NB4 (cell line): ENCODE results near the gene TGM6.

ENCODE experiments used
- CTCF ChIP-seq: IDR thresholded peaks from one replicate; pipeline ENCODE4 v1.5.1; 2012; ENCODE audit warnings: low read depth, low read length
- POLR2A ChIP-seq: IDR thresholded peaks from 2 replicates; pipeline ENCODE4 v1.6.1; 2011; ENCODE audit warnings: mild to moderate bottlenecking; ENCODE audit not compliant: insufficient read length; ENCODE audit errors: extremely low read depth

DNA sequence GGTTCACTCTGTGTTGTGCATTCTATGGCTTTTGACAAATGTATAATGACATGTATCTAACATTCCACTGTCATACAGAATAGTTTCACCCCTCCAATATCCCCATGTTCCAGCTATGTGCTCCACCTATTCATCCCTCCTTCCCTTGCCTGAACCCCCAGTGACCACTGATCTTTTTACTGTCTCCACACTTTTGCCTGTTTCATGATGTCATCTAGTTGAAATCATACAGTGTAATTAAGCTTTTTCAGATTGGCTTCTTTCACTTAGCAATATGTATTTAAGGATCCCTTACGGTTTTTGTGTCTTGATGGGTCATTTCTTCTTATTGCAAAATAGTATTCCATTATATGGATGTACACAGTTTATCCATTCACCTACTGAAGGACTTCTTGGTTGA, 39.8 kb downstream of the TGM6 start:
- TF ChIP-seq POLR2A: no peak
- TF ChIP-seq CTCF: no peak
